ENCODE results near the gene P3H3. TPM values are rescaled to one million over a fixed set of nuclear protein-coding genes. Genes with fewer than 3 reads are reported as not detected.

The P3H3 gene
- total and polyA plus RNA-seq, 10 donors, result 4.2 to 11.7 (median 6.2) TPM

GRCh38 chr12:6860116-6860515, 31.9 kb downstream of the P3H3 start:
- DNase-seq, result no peak
- H3K36me3 ChIP-seq, result peaks cover 10 to 100% (median 94%) of the 10 kb centered on the region in 6 donors
- 92 to 99% (median 96%) methylated on average over 9 of the region's 9 CpGs for WGBS, 5 donors
- H3K27me3 ChIP-seq (replicated peaks in 1 of 7), result no peaks in the 10 kb centered on the region
- intact Hi-C loops (cut with DNase I; ENCODE audit: low total_unique reads), result loop anchor here (10.0 kb wide), 1 partner anchor 105 kb away; no protein-coding TSS in a partner anchor
- no peak overlapping the region for H3K27ac ChIP-seq
- no peak overlapping the region for H3K4me3 ChIP-seq
- no peaks in the 10 kb centered on the region for H3K4me1 ChIP-seq
- TF ChIP-seq POLR2AphosphoS5 (IDR thresholded peaks at IDR 0.05), result no peak
- TF ChIP-seq POLR2A (IDR thresholded peaks at IDR 0.05), result no peak
- no peak for TF ChIP-seq CTCF (IDR thresholded peaks at IDR 0.05 in 8 of 11, conservative IDR thresholded peaks at IDR 0.05 in 3 of 11)
- H3K9me3 ChIP-seq, result no peaks in the 10 kb centered on the region

- H3K4me3 ChIP-seq, result no peak overlapping the region
- WGBS, 5 donors, result 96 to 99% (median 96%) methylated on average over 7 of the region's 7 CpGs
- DNase-seq, result no peak
- peaks cover 10 to 100% (median 94%) of the 10 kb centered on the region in 6 donors for H3K36me3 ChIP-seq
- no peaks in the 10 kb centered on the region for H3K9me3 ChIP-seq
- no peak for TF ChIP-seq POLR2A (IDR thresholded peaks at IDR 0.05)
- TF ChIP-seq POLR2AphosphoS5 (IDR thresholded peaks at IDR 0.05), result no peak
- no peak for TF ChIP-seq CTCF (IDR thresholded peaks at IDR 0.05 in 8 of 11, conservative IDR thresholded peaks at IDR 0.05 in 3 of 11)
- no peaks in the 10 kb centered on the region for H3K27me3 ChIP-seq (replicated peaks in 1 of 7)
- H3K27ac ChIP-seq, result no peak overlapping the region
- intact Hi-C loops (cut with DNase I; ENCODE audit: low total_unique reads), result loop anchor here (10.0 kb wide), 1 partner anchor 104 kb away; no protein-coding TSS in a partner anchor
- H3K4me1 ChIP-seq, result no peaks in the 10 kb centered on the region
These were observed 32.7 kb downstream of the P3H3 start for GRCh38 chr12:6860942-6861341.

DNA sequence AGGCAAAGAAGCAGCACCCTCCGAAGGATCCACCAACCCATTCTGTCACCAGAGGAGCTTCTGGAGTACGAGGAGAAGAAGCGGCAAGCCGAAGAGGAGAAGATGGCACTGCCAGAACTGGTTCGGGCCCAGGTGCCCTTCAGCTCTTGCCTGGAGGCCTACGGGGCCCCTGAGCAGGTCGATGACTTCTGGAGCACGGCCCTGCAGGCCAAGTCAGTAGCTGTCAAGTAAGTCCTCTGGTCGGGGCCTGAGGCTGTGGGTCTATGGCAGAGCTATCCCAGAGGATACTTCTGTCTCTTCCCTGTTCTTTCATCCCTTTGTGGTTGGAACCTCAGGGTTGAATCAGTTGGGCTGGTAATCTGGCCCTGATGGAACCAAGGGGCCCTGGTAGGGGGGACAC, 33.2 kb downstream of the P3H3 start:
- DNase-seq, result no peak
- Histone ChIP-seq H3K4me3 (no peak overlapping the region), H3K27ac (no peak overlapping the region), H3K4me1 (peaks cover 0 to 3% (median under 1%) of the 10 kb centered on the region in 6 donors), H3K27me3 (replicated peaks in 1 of 7) (no peaks in the 10 kb centered on the region), H3K9me3 (no peaks in the 10 kb centered on the region), H3K36me3 (peaks cover 10 to 99% (median 92%) of the 10 kb centered on the region in 6 donors)
- intact Hi-C loops (cut with DNase I; ENCODE audit: low total_unique reads), result loop anchor here (10.0 kb wide), 1 partner anchor 103 kb away; no protein-coding TSS in a partner anchor
- no peak for TF ChIP-seq POLR2A (IDR thresholded peaks at IDR 0.05)
- TF ChIP-seq POLR2AphosphoS5 (IDR thresholded peaks at IDR 0.05), result no peak
- no peak for TF ChIP-seq CTCF (IDR thresholded peaks at IDR 0.05 in 8 of 11, conservative IDR thresholded peaks at IDR 0.05 in 3 of 11)
- WGBS, 5 donors, result 93 to 96% (median 95%) methylated on average over 8 to 9 of the region's 9 CpGs

DNA sequence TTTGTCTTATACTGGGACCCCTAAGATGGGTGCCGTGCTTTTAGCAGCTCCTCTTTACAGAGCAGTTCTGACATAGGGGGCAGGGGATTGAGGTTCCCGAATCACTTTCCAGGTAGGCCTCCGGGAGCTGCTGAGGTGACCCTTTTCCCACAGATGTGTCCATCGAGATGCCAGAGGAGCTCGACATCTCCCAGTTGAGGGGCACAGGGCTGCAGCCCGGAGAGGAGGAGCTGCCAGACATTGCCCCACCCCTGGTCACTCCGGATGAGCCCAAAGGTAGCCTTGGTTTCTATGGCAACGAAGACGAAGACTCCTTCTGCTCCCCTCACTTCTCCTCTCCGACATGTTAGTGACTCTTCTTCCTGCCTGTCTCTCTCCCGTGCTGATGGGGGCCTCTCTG, 34.8 kb downstream of the P3H3 start:
- intact Hi-C loops (cut with DNase I; ENCODE audit: low total_unique reads), result loop anchor here (10.0 kb wide), 1 partner anchor 102 kb away; no protein-coding TSS in a partner anchor
- Histone ChIP-seq H3K36me3 (peaks cover under 1 to 83% (median 75%) of the 10 kb centered on the region in 6 donors), H3K27me3 (replicated peaks in 1 of 7) (no peaks in the 10 kb centered on the region), H3K9me3 (no peaks in the 10 kb centered on the region), H3K4me1 (peaks cover 0 to 16% (median 8%) of the 10 kb centered on the region in 6 donors), H3K27ac (no peak overlapping the region), H3K4me3 (no peak overlapping the region)
- no peak for DNase-seq
- TF ChIP-seq POLR2AphosphoS5 (IDR thresholded peaks at IDR 0.05) (no peak), CTCF (IDR thresholded peaks at IDR 0.05 in 8 of 11, conservative IDR thresholded peaks at IDR 0.05 in 3 of 11) (no peak), POLR2A (IDR thresholded peaks at IDR 0.05) (no peak)
- 91 to 96% (median 95%) methylated on average over 11 of the region's 11 CpGs for WGBS, 5 donors
